HG02884 (cell line): ENCODE measurements around the gene TMEM26.
"Not testable (repeated sequence)": the region's sequence is repeated elsewhere in the genome, so short reads cannot be mapped to it uniquely, and the experiment has no call there.

Experiments
- ATAC-seq: cut with Tn5 transposase; IDR thresholded peaks from one replicate; pipeline ENCODE4 v1.9.1; 2021; ENCODE audit warnings: mild to moderate bottlenecking, moderate library complexity; ENCODE audit not compliant: unreplicated experiment

TMEM26 gene

GRCh38 chr10:61406242-61406641 lies 46.9 kb downstream of the TMEM26 start:
- ATAC-seq = no peak

- no peak for ATAC-seq
These were observed 48.4 kb downstream of the TMEM26 start for GRCh38 chr10:61404751-61405150.

- ATAC-seq = no peak
These were observed 52.7 kb downstream of the TMEM26 start for GRCh38 chr10:61400524-61400923.

GRCh38 chr10:61399406-61399805 lies 53.8 kb downstream of the TMEM26 start:
- no peak for ATAC-seq

GRCh38 chr10:61398366-61399129 lies 54.6 kb downstream of the TMEM26 start:
- no peak for ATAC-seq

GRCh38 chr10:61397175-61397986 lies 55.8 kb downstream of the TMEM26 start:
- ATAC-seq = peak; percentile 78

- peak; percentile 41 for ATAC-seq
These were observed 61.9 kb downstream of the TMEM26 start for GRCh38 chr10:61391281-61391680.

- peak; percentile 87 for ATAC-seq
These were observed 62.3 kb downstream of the TMEM26 start for GRCh38 chr10:61390851-61391250.

- ATAC-seq = no peak
These were observed 63.3 kb downstream of the TMEM26 start for GRCh38 chr10:61389887-61390286.

GRCh38 chr10:61388986-61389385 lies 64.2 kb downstream of the TMEM26 start:
- not testable (repeated sequence) for ATAC-seq

GRCh38 chr10:61385231-61386001 lies 67.8 kb downstream of the TMEM26 start:
- no peak for ATAC-seq

GRCh38 chr10:61381153-61381552 lies 72.0 kb downstream of the TMEM26 start:
- not testable (repeated sequence) for ATAC-seq

- no peak for ATAC-seq
These were observed 74.3 kb downstream of the TMEM26 start for GRCh38 chr10:61378865-61379264.

GRCh38 chr10:61376908-61377368 lies 76.2 kb downstream of the TMEM26 start:
- ATAC-seq = no peak

- ATAC-seq = no peak
These were observed 76.8 kb downstream of the TMEM26 start for GRCh38 chr10:61376377-61376776.

GRCh38 chr10:61366365-61366764 lies 86.8 kb downstream of the TMEM26 start:
- no peak for ATAC-seq

- ATAC-seq = no peak
These were observed 88.6 kb downstream of the TMEM26 start for GRCh38 chr10:61364619-61365018.

GRCh38 chr10:61363006-61363405 lies 90.2 kb downstream of the TMEM26 start:
- no peak for ATAC-seq

GRCh38 chr10:61359452-61359851 lies 93.7 kb downstream of the TMEM26 start:
- no peak for ATAC-seq

- ATAC-seq = no peak
These were observed 95.5 kb downstream of the TMEM26 start for GRCh38 chr10:61357687-61358086.
